Myometrial cell (primary cell): ENCODE results near the gene RPL10A. TPM values are rescaled to one million over a fixed set of nuclear protein-coding genes. Genes with fewer than 3 reads are reported as not detected.

Experiments
- total RNA-seq: library from RNA; depleted of rRNA; stranded (reverse); fragments of >200 nt; gene quantifications from 2 replicates; pipeline ENCODE4 v1.2.3, GENCODE V29; 2015

RPL10A gene
- 1,721 and 1,815 TPM in 2 replicates for total RNA-seq

GRCh38 chr6:35468181-35468979, at the start of gene RPL10A:
Gene RPL10A (plus strand): TSS chr6:35468401. CDS start chr6:35468435, 34 bp downstream.

GRCh38 chr6:35452183-35453090, 15.8 kb upstream of the RPL10A start, which contains the start of gene FANCE:
Gene FANCE (plus strand): TSS chr6:35452338. CDS start chr6:35452546, 208 bp downstream.

GRCh38 chr6:35496841-35497570, 28.8 kb downstream of the RPL10A start, which contains the start of gene TEAD3:
Gene TEAD3 (minus strand): TSS chr6:35497079.

DNA sequence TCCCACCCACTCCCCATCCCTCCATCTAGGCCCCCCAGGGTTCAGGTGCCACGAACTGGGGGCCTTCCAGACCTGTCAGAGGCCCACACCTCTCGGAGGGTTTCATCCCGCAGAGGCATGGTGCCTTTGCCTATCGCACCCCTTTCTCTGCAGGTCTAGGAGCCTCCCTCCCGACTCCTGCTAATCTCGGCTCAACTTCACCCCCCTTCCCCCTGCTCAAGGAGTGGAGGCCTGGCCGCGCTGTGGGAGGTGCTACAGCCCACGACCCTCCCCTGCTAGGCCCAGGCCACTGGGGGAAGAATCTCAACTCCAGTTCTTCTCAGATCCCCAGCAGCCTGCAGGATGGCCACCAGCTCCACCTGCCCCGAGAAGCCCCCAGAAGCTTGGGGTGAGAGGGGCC, 44.5 kb downstream of the RPL10A start, which contains the start of gene TULP1:
Gene TULP1 (minus strand): TSS at position 157 of the 400 bp plus-strand sequence. CDS start 38 bp downstream, at position 119.

Other genes starting within 250 kb of the RPL10A start
- 8.6 and 13.3 TPM in 2 replicates for gene ZNF76, start 208.7 kb upstream of the RPL10A start, total RNA-seq
- 4.6 and 6.0 TPM in 2 replicates for gene DEF6, start 170.6 kb upstream of the RPL10A start, total RNA-seq
- gene PPARD, start 125.8 kb upstream of the RPL10A start, total RNA-seq, result 26.1 and 27.7 TPM in 2 replicates
- 8.9 and 10.4 TPM in 2 replicates for gene FANCE, start 16.1 kb upstream of the RPL10A start, total RNA-seq
- gene TEAD3, start 28.7 kb downstream of the RPL10A start, total RNA-seq, result 23.6 and 27.5 TPM in 2 replicates
- not detected in 2 replicates for gene TULP1, start 44.5 kb downstream of the RPL10A start, total RNA-seq
- gene FKBP5, start 220.5 kb downstream of the RPL10A start, total RNA-seq, result 179 and 203 TPM in 2 replicates